OCI-LY7 (cell line): ENCODE data around the gene ZXDC.

Experiments used
- EZH2phosphoT487 ChIP-seq: fragments of 200-600 bp; sonication (generic); IDR thresholded peaks from 2 replicates; pipeline ENCODE4 v1.6.1; 2018; ENCODE audit warnings: low read depth, borderline replicate concordance, mild to moderate bottlenecking, mixed run types, antibody characterized with exemption, low read length, moderate library complexity, mixed read lengths
- TF ChIP-seq, protein P1 (sequence below): fragments of 200-600 bp; sonication (generic); conservative IDR thresholded peaks from 2 replicates; pipeline ENCODE4 v1.5.1; 2014; ENCODE audit warnings: mild to moderate bottlenecking, antibody characterized with exemption, low read length, moderate library complexity, mixed read lengths

DNA sequence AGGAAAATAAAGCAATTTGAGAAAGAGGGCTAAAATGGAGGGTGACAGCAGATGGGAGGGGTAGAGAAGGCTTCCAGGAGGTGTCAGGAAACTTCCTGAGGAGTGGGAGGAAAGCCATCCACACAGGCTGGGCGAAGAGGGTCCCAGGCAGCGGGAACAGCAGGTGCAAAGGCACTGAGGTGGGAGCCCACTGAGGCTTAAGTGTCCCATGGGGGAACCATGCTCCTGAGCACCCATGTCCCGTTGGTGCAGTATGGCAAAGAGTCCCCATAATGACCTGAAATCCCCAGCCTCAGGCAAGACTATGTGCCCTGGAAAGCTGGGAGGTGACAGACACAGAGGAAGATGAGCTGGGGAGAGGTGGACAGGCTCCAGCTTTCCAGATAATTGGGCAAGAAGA, 50.9 kb downstream of the ZXDC start:
- no peak for TF ChIP-seq EZH2phosphoT487
- TF ChIP-seq, protein P1, sequence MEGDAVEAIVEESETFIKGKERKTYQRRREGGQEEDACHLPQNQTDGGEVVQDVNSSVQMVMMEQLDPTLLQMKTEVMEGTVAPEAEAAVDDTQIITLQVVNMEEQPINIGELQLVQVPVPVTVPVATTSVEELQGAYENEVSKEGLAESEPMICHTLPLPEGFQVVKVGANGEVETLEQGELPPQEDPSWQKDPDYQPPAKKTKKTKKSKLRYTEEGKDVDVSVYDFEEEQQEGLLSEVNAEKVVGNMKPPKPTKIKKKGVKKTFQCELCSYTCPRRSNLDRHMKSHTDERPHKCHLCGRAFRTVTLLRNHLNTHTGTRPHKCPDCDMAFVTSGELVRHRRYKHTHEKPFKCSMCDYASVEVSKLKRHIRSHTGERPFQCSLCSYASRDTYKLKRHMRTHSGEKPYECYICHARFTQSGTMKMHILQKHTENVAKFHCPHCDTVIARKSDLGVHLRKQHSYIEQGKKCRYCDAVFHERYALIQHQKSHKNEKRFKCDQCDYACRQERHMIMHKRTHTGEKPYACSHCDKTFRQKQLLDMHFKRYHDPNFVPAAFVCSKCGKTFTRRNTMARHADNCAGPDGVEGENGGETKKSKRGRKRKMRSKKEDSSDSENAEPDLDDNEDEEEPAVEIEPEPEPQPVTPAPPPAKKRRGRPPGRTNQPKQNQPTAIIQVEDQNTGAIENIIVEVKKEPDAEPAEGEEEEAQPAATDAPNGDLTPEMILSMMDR = no peak
